T1000 (cell line): ENCODE measurements around the gene GALM.
"Not testable (repeated sequence)": the region's sequence is repeated elsewhere in the genome, so short reads cannot be mapped to it uniquely, and the experiment has no call there.

Experiments
- DNase-seq: peaks from one replicate; lab custom pipeline; 2025; ENCODE audit warnings: mixed read lengths; lab: John Stamatoyannopoulos, UW

GALM gene

GRCh38 chr2:38682008-38682575 lies 16.2 kb downstream of the GALM start:
- no peak for DNase-seq

- DNase-seq, result not testable (repeated sequence)
Observed at GRCh38 chr2:38682620-38683019, 16.7 kb downstream of the GALM start.

- no peak for DNase-seq
Observed at GRCh38 chr2:38683766-38684165, 17.9 kb downstream of the GALM start.

GRCh38 chr2:38685116-38685735 lies 19.3 kb downstream of the GALM start:
- peak; percentile 85 for DNase-seq

GRCh38 chr2:38690499-38691420 lies 24.8 kb downstream of the GALM start:
- peak; percentile 59 for DNase-seq

- DNase-seq, result no peak
Observed at GRCh38 chr2:38691994-38692393, 26.1 kb downstream of the GALM start.

GRCh38 chr2:38692636-38693318 lies 26.9 kb downstream of the GALM start:
- DNase-seq, result no peak

GRCh38 chr2:38697116-38697840 lies 31.4 kb downstream of the GALM start:
- no peak for DNase-seq

GRCh38 chr2:38698467-38699003 lies 32.6 kb downstream of the GALM start:
- DNase-seq, result no peak

- DNase-seq, result no peak
Observed at GRCh38 chr2:38700113-38700785, 34.3 kb downstream of the GALM start.

GRCh38 chr2:38700881-38701458 lies 35.1 kb downstream of the GALM start:
- no peak for DNase-seq

- DNase-seq, result no peak
Observed at GRCh38 chr2:38701542-38701941, 35.6 kb downstream of the GALM start.

GRCh38 chr2:38702413-38702812 lies 36.5 kb downstream of the GALM start:
- peak; percentile 14 for DNase-seq

GRCh38 chr2:38703336-38703735 lies 37.4 kb downstream of the GALM start:
- not testable (repeated sequence) for DNase-seq

- DNase-seq, result no peak
Observed at GRCh38 chr2:38704664-38705063, 38.8 kb downstream of the GALM start.

- no peak for DNase-seq
Observed at GRCh38 chr2:38706846-38707345, 41.0 kb downstream of the GALM start.

- DNase-seq, result not testable (repeated sequence)
Observed at GRCh38 chr2:38708491-38708890, 42.6 kb downstream of the GALM start.

GRCh38 chr2:38708900-38709566 lies 43.1 kb downstream of the GALM start:
- no peak for DNase-seq

- no peak for DNase-seq
Observed at GRCh38 chr2:38709567-38710194, 43.8 kb downstream of the GALM start.
